T-helper 2 cell treated with Interferon-gamma antibody and Interleukin-4, amounts not matched to agents 5 μg/mL and 100 μg/mL, for 36 hours (primary cell): Measurements from ENCODE around the gene CD36.

Source experiments
- DNase-seq: peaks from one replicate; pipeline ENCODE4 v3.0.0; 2021; ENCODE audit warnings: low spot score
- H3K27ac Mint-ChIP-seq: one replicate; pipeline ENCODE4 v1.8.0; 2021; ENCODE audit warnings: mild to moderate bottlenecking, mixed read lengths
- H3K27me3 Mint-ChIP-seq: one replicate; pipeline ENCODE4 v1.8.0; 2021; ENCODE audit warnings: low read depth, mixed read lengths
- H3K36me3 Mint-ChIP-seq: one replicate; pipeline ENCODE4 v1.8.0; 2021; ENCODE audit warnings: low read depth, mixed read lengths
- H3K4me1 Mint-ChIP-seq: one replicate; pipeline ENCODE4 v1.8.0; 2021; ENCODE audit warnings: low read depth, mixed read lengths
- H3K4me3 Mint-ChIP-seq: one replicate; pipeline ENCODE4 v1.8.0; 2022; ENCODE audit warnings: mild to moderate bottlenecking, moderate library complexity, mixed read lengths
- H3K9me3 Mint-ChIP-seq: one replicate; pipeline ENCODE4 v1.8.0; 2021; ENCODE audit warnings: mixed read lengths

Gene CD36

GRCh38 chr7:80720146-80720545 lies 81.7 kb downstream of the CD36 start:
- no peaks in the 10 kb centered on the region for H3K27me3 Mint-ChIP-seq
- H3K36me3 Mint-ChIP-seq: no peaks in the 10 kb centered on the region
- no peak for DNase-seq
- H3K9me3 Mint-ChIP-seq: no peaks in the 10 kb centered on the region
- H3K4me1 Mint-ChIP-seq: no peaks in the 10 kb centered on the region
- no peak overlapping the region for H3K27ac Mint-ChIP-seq
- H3K4me3 Mint-ChIP-seq: no peak overlapping the region

DNA sequence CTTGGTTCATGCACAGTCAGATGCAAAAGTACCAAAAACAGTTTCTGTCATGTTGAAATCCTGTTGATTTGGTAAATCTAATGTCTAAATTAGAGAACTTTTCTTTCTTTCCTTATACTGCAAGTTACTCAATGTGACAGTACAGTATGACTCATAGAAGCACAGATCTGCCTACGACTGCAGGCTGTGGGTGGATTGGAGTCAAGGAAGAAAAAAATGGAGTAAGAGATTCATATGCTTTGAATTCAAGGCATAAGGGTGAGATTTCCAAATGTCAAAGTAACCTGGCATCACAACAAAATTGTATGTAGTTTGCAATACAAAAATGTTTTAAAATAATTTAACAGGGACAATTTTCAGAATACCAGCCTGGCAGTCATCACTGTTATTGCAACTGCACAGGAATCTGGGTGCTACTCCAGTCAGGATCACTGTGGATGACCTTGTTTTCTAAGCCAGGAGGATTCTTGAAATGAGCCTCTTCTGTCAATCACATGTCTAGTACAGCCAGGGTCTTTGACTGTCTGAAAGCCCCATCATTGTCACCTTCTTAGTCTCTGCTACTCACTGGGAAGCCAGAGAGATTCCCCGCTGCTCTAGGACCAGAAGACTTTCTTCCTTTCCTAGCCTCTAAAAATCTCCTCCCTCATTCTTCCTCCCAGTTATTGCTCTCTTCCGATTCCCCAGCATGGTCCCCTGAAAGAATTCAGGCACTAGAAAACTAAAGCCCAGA lies 83.6 kb downstream of the CD36 start:
- H3K4me3 Mint-ChIP-seq: no peak overlapping the region
- H3K27me3 Mint-ChIP-seq: no peaks in the 10 kb centered on the region
- no peaks in the 10 kb centered on the region for H3K36me3 Mint-ChIP-seq
- H3K4me1 Mint-ChIP-seq: no peaks in the 10 kb centered on the region
- DNase-seq: no peak
- H3K9me3 Mint-ChIP-seq: no peaks in the 10 kb centered on the region
- H3K27ac Mint-ChIP-seq: no peak overlapping the region

DNA sequence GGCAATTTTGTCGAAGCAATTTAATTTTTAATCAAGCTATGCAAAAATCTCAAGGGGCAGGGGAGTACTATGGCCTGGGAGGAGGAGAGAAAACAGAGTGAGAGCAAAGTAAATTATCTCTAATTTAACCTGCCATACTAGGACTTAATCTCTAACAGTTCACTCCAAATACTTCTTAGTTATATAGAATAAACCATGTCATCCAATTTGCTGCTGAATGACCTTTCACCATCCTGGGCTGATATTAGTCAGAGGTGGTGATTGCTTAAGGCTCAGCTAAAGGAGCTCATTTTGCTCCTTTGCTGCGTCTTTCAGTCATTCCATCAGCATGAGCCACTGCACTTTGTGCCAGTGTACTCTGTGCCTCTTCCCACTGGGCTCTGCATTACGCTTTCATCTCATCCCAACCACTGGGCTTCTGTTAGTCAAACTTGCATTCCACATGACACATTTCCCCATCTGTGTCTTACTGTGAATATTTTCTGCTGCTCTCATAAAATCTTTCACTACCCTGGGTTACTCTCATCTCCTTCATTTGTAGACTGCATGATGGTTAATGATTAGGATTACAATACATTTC lies 84.3 kb downstream of the CD36 start:
- no peak for DNase-seq
- H3K4me3 Mint-ChIP-seq: no peak overlapping the region
- H3K4me1 Mint-ChIP-seq: no peaks in the 10 kb centered on the region
- no peak overlapping the region for H3K27ac Mint-ChIP-seq
- no peaks in the 10 kb centered on the region for H3K36me3 Mint-ChIP-seq
- H3K27me3 Mint-ChIP-seq: no peaks in the 10 kb centered on the region
- no peaks in the 10 kb centered on the region for H3K9me3 Mint-ChIP-seq

GRCh38 chr7:80724249-80724871 lies 85.9 kb downstream of the CD36 start:
- no peaks in the 10 kb centered on the region for H3K27me3 Mint-ChIP-seq
- H3K27ac Mint-ChIP-seq: no peak overlapping the region
- H3K4me1 Mint-ChIP-seq: no peaks in the 10 kb centered on the region
- no peak overlapping the region for H3K4me3 Mint-ChIP-seq
- DNase-seq: no peak
- no peaks in the 10 kb centered on the region for H3K36me3 Mint-ChIP-seq
- no peaks in the 10 kb centered on the region for H3K9me3 Mint-ChIP-seq

GRCh38 chr7:80725181-80725611 lies 86.8 kb downstream of the CD36 start:
- Mint-ChIP-seq H3K27ac (no peak overlapping the region), H3K9me3 (no peaks in the 10 kb centered on the region), H3K4me1 (no peaks in the 10 kb centered on the region), H3K36me3 (no peaks in the 10 kb centered on the region), H3K4me3 (no peak overlapping the region), H3K27me3 (no peaks in the 10 kb centered on the region)
- no peak for DNase-seq
